Activated CD4-positive, alpha-beta T cell treated with anti-CD3 and anti-CD28 coated beads, Interleukin-2, amount 50 U/mL, for 4 hours (primary cell): ENCODE data around the gene ST6GALNAC4.

ENCODE experiments used
- DNase-seq, 2 experiments: peaks; one replicate each; pipeline ENCODE4 v3.0.0-alpha.2; 2020

ST6GALNAC4 gene

GRCh38 chr9:127868278-127868902, 48.5 kb downstream of the ST6GALNAC4 start:
- no peak for DNase-seq

- no peak for DNase-seq
These were observed 49.2 kb downstream of the ST6GALNAC4 start for GRCh38 chr9:127867356-127868277.

- DNase-seq, result no peak
These were observed 50.3 kb downstream of the ST6GALNAC4 start for GRCh38 chr9:127866535-127866934.

- no peak for DNase-seq
These were observed 51.0 kb downstream of the ST6GALNAC4 start for GRCh38 chr9:127865645-127866464.

GRCh38 chr9:127863191-127863621, 53.6 kb downstream of the ST6GALNAC4 start:
- DNase-seq, result no peak

GRCh38 chr9:127862075-127863011, 54.5 kb downstream of the ST6GALNAC4 start:
- DNase-seq, result peak in 1 of 2 experiments; percentile 10

- DNase-seq, result no peak
These were observed 56.1 kb downstream of the ST6GALNAC4 start for GRCh38 chr9:127860779-127861178.

- DNase-seq, result no peak
These were observed 56.6 kb downstream of the ST6GALNAC4 start for GRCh38 chr9:127860260-127860659.

- DNase-seq, result no peak
These were observed 58.8 kb downstream of the ST6GALNAC4 start for GRCh38 chr9:127858041-127858512.
